Omental fat pad (tissue), 4 donors: ENCODE results near the gene PLXNA4. TPM values are rescaled to one million over a fixed set of nuclear protein-coding genes. Genes with fewer than 3 reads are reported as not detected.

Source experiments
- ATAC-seq: fragments of 150-250 bp; one replicate; pipeline ENCODE4 v1.9.1; 2016; ENCODE audit warnings: mild to moderate bottlenecking, moderate library complexity; ENCODE audit not compliant: low FRiP score
- DNase-seq: peaks from one replicate; pipeline ENCODE4 v3.0.0-alpha.2; 2019; ENCODE audit warnings: low spot score
- CTCF ChIP-seq, 3 donors: fragments of 450-650 bp; IDR thresholded peaks; one replicate each; pipeline ENCODE4 v1.5.1; 2016 to 2017; ENCODE audit warnings: antibody characterized with exemption in 3 of 3, mild to moderate bottlenecking in 3 of 3, moderate library complexity in 2 of 3
- total RNA-seq, 4 donors: library from RNA; depleted of rRNA; stranded (reverse); fragments of >200 nt; gene quantifications; one replicate each; pipeline ENCODE4 v1.1.0, GENCODE V29; 2016

PLXNA4 gene
- total RNA-seq, 4 donors from 2014 or later, result 31.4 to 111 (median 41.9) TPM

- no peak for DNase-seq
- no peak for ATAC-seq
- no peak for TF ChIP-seq CTCF (IDR thresholded peaks at IDR 0.05)
These were observed 473.3 kb downstream of the PLXNA4 start for GRCh38 chr7:132102942-132103341.

GRCh38 chr7:132102391-132102790, 473.9 kb downstream of the PLXNA4 start:
- no peak for TF ChIP-seq CTCF (IDR thresholded peaks at IDR 0.05)
- ATAC-seq (no peak), DNase-seq (no peak)

- ATAC-seq, result no peak
- TF ChIP-seq CTCF (IDR thresholded peaks at IDR 0.05), result no peak
- no peak for DNase-seq
These were observed 475.3 kb downstream of the PLXNA4 start for GRCh38 chr7:132100981-132101380.

- no peak for TF ChIP-seq CTCF (IDR thresholded peaks at IDR 0.05)
- no peak for ATAC-seq
- no peak for DNase-seq
These were observed 475.8 kb downstream of the PLXNA4 start for GRCh38 chr7:132100483-132100882.

- no peak for TF ChIP-seq CTCF (IDR thresholded peaks at IDR 0.05)
- ATAC-seq (no peak), DNase-seq (no peak)
These were observed 477.1 kb downstream of the PLXNA4 start for GRCh38 chr7:132099163-132099562.

- TF ChIP-seq CTCF (IDR thresholded peaks at IDR 0.05), result no peak
- DNase-seq (no peak), ATAC-seq (no peak)
These were observed 477.9 kb downstream of the PLXNA4 start for GRCh38 chr7:132098327-132098726.

- DNase-seq (no peak), ATAC-seq (no peak)
- TF ChIP-seq CTCF (IDR thresholded peaks at IDR 0.05), result no peak
These were observed 478.6 kb downstream of the PLXNA4 start for GRCh38 chr7:132097550-132098134.
